Spleen (tissue), 11 donors: ENCODE measurements around the gene ASAP2. TPM values are rescaled to one million over a fixed set of nuclear protein-coding genes. Genes with fewer than 3 reads are reported as not detected.

Source experiments
- DNase-seq: peaks from one replicate; pipeline ENCODE4 v3.0.0-alpha.2; 2020
- H3K27ac ChIP-seq, 8 donors: fragments of 200-600 bp; sonication (generic) in 7 of 8; 1 replicate in 4 of 8; 2 replicates in 4 of 8; pipeline versions ENCODE4 v1.5.0 to v1.8.0; 2016 to 2021; ENCODE audit warnings: inconsistent platforms in 4 of 8, mild to moderate bottlenecking in 4 of 8, moderate library complexity in 1 of 8
- H3K27me3 ChIP-seq, 7 donors: fragments of 200-600 bp; sonication (generic) in 6 of 7; replicated peaks in 1 of 7; 1 replicate in 4 of 7; 2 replicates in 3 of 7; pipeline versions ENCODE4 v1.5.0 to v1.8.0; 2016 to 2021; ENCODE audit warnings: inconsistent platforms in 3 of 7, mild to moderate bottlenecking in 1 of 7
- H3K36me3 ChIP-seq, 6 donors: fragments of 200-600 bp; sonication (generic) in 5 of 6; 1 replicate in 4 of 6; 2 replicates in 2 of 6; pipeline versions ENCODE4 v1.5.0 to v1.8.0; 2016 to 2021; ENCODE audit warnings: inconsistent platforms in 2 of 6
- H3K4me1 ChIP-seq, 6 donors: fragments of 200-600 bp; sonication (generic) in 5 of 6; 1 replicate in 3 of 6; 2 replicates in 3 of 6; pipeline versions ENCODE4 v1.5.0 to v1.8.0; 2016 to 2021; ENCODE audit warnings: inconsistent platforms in 3 of 6
- H3K4me3 ChIP-seq, 8 donors: fragments of 200-600 bp; sonication (generic) in 7 of 8; 1 replicate in 4 of 8; 2 replicates in 4 of 8; pipeline versions ENCODE4 v1.5.0 to v1.8.0; 2016 to 2021; ENCODE audit warnings: inconsistent platforms in 4 of 8, mild to moderate bottlenecking in 4 of 8, moderate library complexity in 2 of 8
- H3K9me3 ChIP-seq, 8 donors: fragments of 200-600 bp; sonication (generic) in 7 of 8; 1 replicate in 4 of 8; 2 replicates in 4 of 8; pipeline versions ENCODE4 v1.5.0 to v1.8.0; 2016 to 2021; ENCODE audit warnings: inconsistent platforms in 4 of 8
- POLR2A ChIP-seq, 3 donors: fragments of 450-650 bp; IDR thresholded peaks; one replicate each; pipeline ENCODE4 v1.5.1; 2017; ENCODE audit warnings: antibody characterized with exemption in 3 of 3, mild to moderate bottlenecking in 1 of 3
- POLR2AphosphoS5 ChIP-seq, 3 donors: sonication (generic); formaldehyde crosslinking; IDR thresholded peaks; one replicate each; pipeline ENCODE4 v1.5.1; 2017; ENCODE audit warnings: antibody characterized with exemption in 3 of 3
- WGBS, 5 donors: extraction: QIAGEN DNeasy Blood & Tissue Kit in 3 of 5; methylation state at CpG; one replicate each; pipeline versions ENCODE4 v1.1.5 to v1.1.7; 2013 to 2018; 5-methylcytosine and 5-hydroxymethylcytosine counted together
- intact Hi-C: fragments of 100-400 bp; cut with DNase I; formaldehyde crosslinking; loops from one replicate; pipeline ENCODE4 v1.15.0; 2023; ENCODE audit warnings: low total_unique reads
- polyA plus RNA-seq, 3 donors: library from polyadenylated mRNA; stranded (reverse); fragments of 200-250 nt; gene quantifications; one replicate each; pipeline ENCODE4 v1.2.1, GENCODE V29; 2013
- total RNA-seq, 7 donors: library from RNA; depleted of rRNA in 3 of 7; stranded (reverse); fragments of >200 nt in 3 of 7; fragmentation: NEBNext Ultra II Directional in 4 of 7; extraction: Animal tissue kit (Norgen Biotek cat#: 25700) in 4 of 7; gene quantifications; one replicate each; pipeline versions ENCODE4 v1.1.0 to v1.2.1, GENCODE V29; 2016 to 2021
- TF ChIP-seq, protein P1 (sequence below), 11 experiments: fragments of 200-600 bp in 7 of 11; fragments of 450-650 bp in 4 of 11; sonication (generic) in 4 of 11; IDR thresholded peaks in 8 of 11; conservative IDR thresholded peaks in 3 of 11; 1 replicate in 7 of 11; 2 replicates in 4 of 11; pipeline versions ENCODE4 v1.4.0 to v1.8.0; 2016 to 2021; ENCODE audit warnings: antibody characterized with exemption in 11 of 11, inconsistent platforms in 4 of 11, mild to moderate bottlenecking in 1 of 11
- donor health status: healthy with polysubstance abuse.
- donor health status: DM: no; HTN: no; CAD: no; lungs with moderate emphysema.
- donor health status: DM: no; HTN: no; CAD: no.
- donor health status: Bipolar disorder and iron deficiency.
- donor health status: healthy.
- donor health status: DM: no; HTN: no; CAD: no.
- donor health status: DM: yes; HTN: yes; CAD: no.

ASAP2 gene
- total and polyA plus RNA-seq, 10 donors: 0.93 to 3.0 (median 2.2) TPM

GRCh38 chr2:9422321-9423099, 215.9 kb downstream of the ASAP2 start:
- no peak for TF ChIP-seq POLR2A (IDR thresholded peaks at IDR 0.05)
- TF ChIP-seq, protein P1, sequence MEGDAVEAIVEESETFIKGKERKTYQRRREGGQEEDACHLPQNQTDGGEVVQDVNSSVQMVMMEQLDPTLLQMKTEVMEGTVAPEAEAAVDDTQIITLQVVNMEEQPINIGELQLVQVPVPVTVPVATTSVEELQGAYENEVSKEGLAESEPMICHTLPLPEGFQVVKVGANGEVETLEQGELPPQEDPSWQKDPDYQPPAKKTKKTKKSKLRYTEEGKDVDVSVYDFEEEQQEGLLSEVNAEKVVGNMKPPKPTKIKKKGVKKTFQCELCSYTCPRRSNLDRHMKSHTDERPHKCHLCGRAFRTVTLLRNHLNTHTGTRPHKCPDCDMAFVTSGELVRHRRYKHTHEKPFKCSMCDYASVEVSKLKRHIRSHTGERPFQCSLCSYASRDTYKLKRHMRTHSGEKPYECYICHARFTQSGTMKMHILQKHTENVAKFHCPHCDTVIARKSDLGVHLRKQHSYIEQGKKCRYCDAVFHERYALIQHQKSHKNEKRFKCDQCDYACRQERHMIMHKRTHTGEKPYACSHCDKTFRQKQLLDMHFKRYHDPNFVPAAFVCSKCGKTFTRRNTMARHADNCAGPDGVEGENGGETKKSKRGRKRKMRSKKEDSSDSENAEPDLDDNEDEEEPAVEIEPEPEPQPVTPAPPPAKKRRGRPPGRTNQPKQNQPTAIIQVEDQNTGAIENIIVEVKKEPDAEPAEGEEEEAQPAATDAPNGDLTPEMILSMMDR (IDR thresholded peaks at IDR 0.05 in 8 of 11, conservative IDR thresholded peaks at IDR 0.05 in 3 of 11): no peak
- no peak for TF ChIP-seq POLR2AphosphoS5 (IDR thresholded peaks at IDR 0.05)
- Histone ChIP-seq H3K4me1 (peaks cover 18 to 67% (median 38%) of the 10 kb centered on the region in 6 donors), H3K4me3 (peak overlapping the region; percentile 67 to 97 (median 88)), H3K27me3 (no peaks in the 10 kb centered on the region), H3K36me3 (peaks cover 0 to 11% (median 3%) of the 10 kb centered on the region in 6 donors), H3K9me3 (no peaks in the 10 kb centered on the region), H3K27ac (peak overlapping the region; percentile 69 to 96 (median 92))
- DNase-seq: peak; percentile 85
- 9 to 22% (median 11%) methylated on average over 23 to 42 of the region's 42 CpGs for WGBS, 5 donors
- intact Hi-C loops: no loop called here

DNA sequence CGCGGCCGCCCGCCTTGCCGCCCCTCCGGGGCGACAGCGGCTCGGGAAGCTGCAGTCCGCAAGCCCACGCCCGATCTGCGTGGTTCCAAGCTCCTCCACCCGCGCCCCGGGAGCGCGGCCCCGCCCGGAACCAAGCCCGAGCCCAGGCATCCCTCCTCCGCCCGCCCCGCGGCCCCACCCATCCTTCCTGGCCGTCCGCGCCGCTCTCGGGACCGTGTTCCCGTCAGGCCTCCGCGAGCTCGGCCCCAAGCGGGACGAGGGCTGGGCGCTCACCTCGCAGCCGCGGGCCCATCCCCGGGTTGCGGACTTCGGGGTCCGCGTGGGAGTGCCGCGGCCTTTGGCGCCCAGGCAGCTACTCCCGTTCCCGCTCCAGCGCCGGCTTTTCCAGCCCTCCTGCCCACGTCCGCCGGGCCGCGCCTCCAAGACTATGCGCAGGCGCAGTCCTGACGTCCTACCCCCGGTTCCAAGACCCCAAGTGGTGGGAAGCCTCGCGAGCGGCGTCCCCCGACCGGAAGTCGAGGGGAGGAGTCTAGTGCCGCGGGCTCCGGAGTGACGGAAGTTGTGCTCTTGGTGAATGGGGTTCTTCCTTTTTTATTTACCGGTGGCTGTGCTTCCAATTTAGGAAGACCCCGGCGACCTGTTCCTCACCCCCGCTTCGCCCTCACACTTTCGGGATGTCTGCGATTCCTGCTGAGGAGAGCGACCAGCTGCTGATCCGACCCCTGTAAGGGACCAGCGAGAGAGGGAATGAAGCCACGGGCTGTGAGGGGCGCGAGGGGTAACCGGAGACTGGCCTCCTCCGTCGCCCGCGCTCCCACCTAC, 216.7 kb downstream of the ASAP2 start, which contains the start of the genes CPSF3 and ITGB1BP1:
Gene CPSF3 (plus strand): TSS at position 555 of the 822 bp plus-strand sequence. CDS start 120 bp downstream, at position 675.
Gene ITGB1BP1 (minus strand): TSS at position 429 of the 822 bp plus-strand sequence. CDS start 4,831 bp downstream, outside the sequence.
- peak; percentile 90 to 93 (median 92) for TF ChIP-seq POLR2AphosphoS5 (IDR thresholded peaks at IDR 0.05)
- peak in 1 of 3 donors; percentile 24 for TF ChIP-seq POLR2A (IDR thresholded peaks at IDR 0.05)
- TF ChIP-seq, protein P1 (IDR thresholded peaks at IDR 0.05 in 8 of 11, conservative IDR thresholded peaks at IDR 0.05 in 3 of 11): peak in 5 of 11 experiments; percentile 20 to 53 (median 39)
- H3K4me1 ChIP-seq: peaks cover 18 to 67% (median 38%) of the 10 kb centered on the region in 6 donors
- no peaks in the 10 kb centered on the region for H3K9me3 ChIP-seq
- H3K4me3 ChIP-seq: peak within 1 kb of the TSS; percentile 67 to 97 (median 88)
- H3K36me3 ChIP-seq: peaks cover 0 to 5% (median under 1%) of the 10 kb centered on the region in 6 donors
- H3K27ac ChIP-seq: peak within 1 kb of the TSS; percentile 69 to 96 (median 92)
- H3K27me3 ChIP-seq: no peaks in the 10 kb centered on the region
- DNase-seq: peak; percentile 98
- intact Hi-C loops: no loop called here
- 1% methylated on average over 38 to 91 of the region's 91 CpGs for WGBS, 5 donors

DNA sequence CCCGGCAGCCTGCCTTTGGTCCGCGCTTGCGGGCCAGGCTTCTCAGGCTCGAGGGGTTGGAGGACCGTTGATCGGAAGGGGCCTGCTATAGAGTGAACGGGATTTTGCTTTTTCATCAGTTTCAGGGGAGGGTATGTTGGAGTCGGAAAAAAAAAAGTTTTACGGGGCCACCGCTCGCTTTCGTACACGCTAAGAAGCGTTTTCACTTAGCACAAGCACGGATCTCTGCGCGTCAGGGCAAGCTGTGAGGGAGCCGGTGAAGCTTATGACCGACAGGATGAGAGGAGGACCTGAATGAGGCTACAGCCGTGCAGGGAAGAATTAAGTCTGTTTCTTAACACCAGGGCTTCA, 217.3 kb downstream of the ASAP2 start:
- 0% methylated on average over 21 of the region's 21 CpGs for WGBS, 5 donors
- DNase-seq: no peak

More for the DNA sequence above, 217.3 kb downstream of the ASAP2 start:
- H3K27ac ChIP-seq: peak overlapping the region; percentile 69 to 96 (median 92)
- H3K9me3 ChIP-seq: no peaks in the 10 kb centered on the region
- TF ChIP-seq POLR2A (IDR thresholded peaks at IDR 0.05) (no peak), POLR2AphosphoS5 (IDR thresholded peaks at IDR 0.05) (no peak)
- TF ChIP-seq, protein P1 (IDR thresholded peaks at IDR 0.05 in 8 of 11, conservative IDR thresholded peaks at IDR 0.05 in 3 of 11): no peak
- intact Hi-C loops: no loop called here
- H3K4me3 ChIP-seq: peak overlapping the region; percentile 67 to 97 (median 88)
- peaks cover 18 to 66% (median 38%) of the 10 kb centered on the region in 6 donors for H3K4me1 ChIP-seq
- peaks cover 0 to 9% (median 1%) of the 10 kb centered on the region in 6 donors for H3K36me3 ChIP-seq
- no peaks in the 10 kb centered on the region for H3K27me3 ChIP-seq
